ENCODE results near the gene MPI. TPM values are rescaled to one million over a fixed set of nuclear protein-coding genes. Genes with fewer than 3 reads are reported as not detected.

The MPI gene
- total and polyA plus RNA-seq, 2 experiments from 2014 or later: 18.0 to 74.2 TPM

DNA sequence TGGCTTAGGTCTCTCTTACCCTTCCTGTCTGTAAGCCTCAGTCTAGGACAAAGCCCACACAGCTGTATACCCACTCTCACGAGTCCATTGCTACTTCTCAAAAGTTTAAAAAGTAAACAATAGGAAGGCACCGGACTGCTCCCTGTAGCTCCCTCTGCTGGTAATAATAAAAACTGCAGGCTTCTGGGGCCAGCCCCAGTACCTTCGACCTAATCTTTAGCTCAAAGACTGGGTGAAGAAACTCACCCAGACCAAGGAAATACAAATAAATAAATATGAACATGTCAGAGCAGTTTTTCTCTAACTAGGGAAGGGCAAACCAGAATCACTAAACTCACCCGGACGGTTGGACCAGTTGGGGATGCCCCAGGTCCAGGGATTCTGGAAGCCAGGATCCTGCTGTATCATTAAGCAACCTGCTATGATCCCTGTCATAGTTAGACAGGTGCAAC is 11.8 kb downstream of the MPI start:
- TF ChIP-seq JUNB (IDR thresholded peaks at IDR 0.05; ENCODE audit: unreplicated experiment) (no peak), ETS1 (IDR thresholded peaks at IDR 0.05) (no peak)
- TF ChIP-seq, protein P1, sequence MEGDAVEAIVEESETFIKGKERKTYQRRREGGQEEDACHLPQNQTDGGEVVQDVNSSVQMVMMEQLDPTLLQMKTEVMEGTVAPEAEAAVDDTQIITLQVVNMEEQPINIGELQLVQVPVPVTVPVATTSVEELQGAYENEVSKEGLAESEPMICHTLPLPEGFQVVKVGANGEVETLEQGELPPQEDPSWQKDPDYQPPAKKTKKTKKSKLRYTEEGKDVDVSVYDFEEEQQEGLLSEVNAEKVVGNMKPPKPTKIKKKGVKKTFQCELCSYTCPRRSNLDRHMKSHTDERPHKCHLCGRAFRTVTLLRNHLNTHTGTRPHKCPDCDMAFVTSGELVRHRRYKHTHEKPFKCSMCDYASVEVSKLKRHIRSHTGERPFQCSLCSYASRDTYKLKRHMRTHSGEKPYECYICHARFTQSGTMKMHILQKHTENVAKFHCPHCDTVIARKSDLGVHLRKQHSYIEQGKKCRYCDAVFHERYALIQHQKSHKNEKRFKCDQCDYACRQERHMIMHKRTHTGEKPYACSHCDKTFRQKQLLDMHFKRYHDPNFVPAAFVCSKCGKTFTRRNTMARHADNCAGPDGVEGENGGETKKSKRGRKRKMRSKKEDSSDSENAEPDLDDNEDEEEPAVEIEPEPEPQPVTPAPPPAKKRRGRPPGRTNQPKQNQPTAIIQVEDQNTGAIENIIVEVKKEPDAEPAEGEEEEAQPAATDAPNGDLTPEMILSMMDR (conservative IDR thresholded peaks at IDR 0.05; ENCODE audit: low read depth in 2 of 2): peak; percentile 68 to 98
- peaks cover 7% of the 10 kb centered on the region; the same call in 1 of the 2 replicates for H4K20me1 ChIP-seq (replicated peaks; ENCODE audit: insufficient read depth)
- no peak overlapping the region for H3K4me2 ChIP-seq
- H3K36me3 ChIP-seq (ENCODE audit: insufficient read depth): peaks cover 24% of the 10 kb centered on the region
- peaks cover 17% of the 10 kb centered on the region; the same call in 1 of the 2 replicates for H3F3A ChIP-seq (replicated peaks; ENCODE audit: low read depth)
- no peak overlapping the region for H3K4me3 Mint-ChIP-seq
- no peak overlapping the region for H2AFZ ChIP-seq
- no peaks in the 10 kb centered on the region for H3K9me2 ChIP-seq (ENCODE audit: insufficient read depth)
- peaks cover 13% of the 10 kb centered on the region for H3K79me2 ChIP-seq (replicated peaks; ENCODE audit: insufficient read depth)
- no peaks in the 10 kb centered on the region for H3K27me3 ChIP-seq (ENCODE audit: insufficient read depth)
- H3K27me3 Mint-ChIP-seq (ENCODE audit: insufficient read depth, low read depth, poor library complexity): peaks cover 14% of the 10 kb centered on the region
- ATAC-seq: peak; percentile 19
- H3K36me3 Mint-ChIP-seq (ENCODE audit: low read depth): peaks cover 83% of the 10 kb centered on the region
- peaks cover 13% of the 10 kb centered on the region for H3K4me1 Mint-ChIP-seq
- no peak overlapping the region for H3K27ac ChIP-seq (ENCODE audit: low read depth)
- H3K4me1 ChIP-seq (ENCODE audit: insufficient read depth): peaks cover 6% of the 10 kb centered on the region
- H3K4me3 ChIP-seq: no peak overlapping the region
- peak; percentile 64 for DNase-seq (ENCODE audit: low spot score)
- H3K9me3 Mint-ChIP-seq: no peaks in the 10 kb centered on the region
- no peak overlapping the region for H3K27ac Mint-ChIP-seq

- H3K27me3 Mint-ChIP-seq (ENCODE audit: insufficient read depth, low read depth, poor library complexity): peaks cover 13% of the 10 kb centered on the region
- H3K27me3 ChIP-seq (ENCODE audit: insufficient read depth): no peaks in the 10 kb centered on the region
- ATAC-seq (no peak), DNase-seq (ENCODE audit: low spot score) (no peak)
- peaks cover 79% of the 10 kb centered on the region for H3K36me3 Mint-ChIP-seq (ENCODE audit: low read depth)
- H3K9me2 ChIP-seq (ENCODE audit: insufficient read depth): no peaks in the 10 kb centered on the region
- peaks cover 14% of the 10 kb centered on the region for H3K4me1 Mint-ChIP-seq
- no peak overlapping the region for H3K4me2 ChIP-seq
- H3K79me2 ChIP-seq (replicated peaks; ENCODE audit: insufficient read depth): peaks cover 13% of the 10 kb centered on the region
- H3K4me3 ChIP-seq: no peak overlapping the region
- H3K4me1 ChIP-seq (ENCODE audit: insufficient read depth): peaks cover 6% of the 10 kb centered on the region
- H3K4me3 Mint-ChIP-seq: no peak overlapping the region
- H3K27ac ChIP-seq (ENCODE audit: low read depth): no peak overlapping the region
- no peaks in the 10 kb centered on the region for H3K9me3 Mint-ChIP-seq
- H3K27ac Mint-ChIP-seq: no peak overlapping the region
- H3K36me3 ChIP-seq (ENCODE audit: insufficient read depth): peaks cover 24% of the 10 kb centered on the region
- H2AFZ ChIP-seq: no peak overlapping the region
- peaks cover 7% of the 10 kb centered on the region; the same call in 1 of the 2 replicates for H4K20me1 ChIP-seq (replicated peaks; ENCODE audit: insufficient read depth)
- H3F3A ChIP-seq (replicated peaks; ENCODE audit: low read depth): peaks cover 17% of the 10 kb centered on the region; the same call in 1 of the 2 replicates
- TF ChIP-seq JUNB (IDR thresholded peaks at IDR 0.05; ENCODE audit: unreplicated experiment): no peak
- no peak for TF ChIP-seq POLR2AphosphoS5 (IDR thresholded peaks at IDR 0.05; ENCODE audit: low read depth)
- TF ChIP-seq ZNF114 (CRISPR knock-in tag; IDR thresholded peaks at IDR 0.05): no peak
- TF ChIP-seq ETS1 (IDR thresholded peaks at IDR 0.05): no peak
- TF ChIP-seq, protein P2, sequence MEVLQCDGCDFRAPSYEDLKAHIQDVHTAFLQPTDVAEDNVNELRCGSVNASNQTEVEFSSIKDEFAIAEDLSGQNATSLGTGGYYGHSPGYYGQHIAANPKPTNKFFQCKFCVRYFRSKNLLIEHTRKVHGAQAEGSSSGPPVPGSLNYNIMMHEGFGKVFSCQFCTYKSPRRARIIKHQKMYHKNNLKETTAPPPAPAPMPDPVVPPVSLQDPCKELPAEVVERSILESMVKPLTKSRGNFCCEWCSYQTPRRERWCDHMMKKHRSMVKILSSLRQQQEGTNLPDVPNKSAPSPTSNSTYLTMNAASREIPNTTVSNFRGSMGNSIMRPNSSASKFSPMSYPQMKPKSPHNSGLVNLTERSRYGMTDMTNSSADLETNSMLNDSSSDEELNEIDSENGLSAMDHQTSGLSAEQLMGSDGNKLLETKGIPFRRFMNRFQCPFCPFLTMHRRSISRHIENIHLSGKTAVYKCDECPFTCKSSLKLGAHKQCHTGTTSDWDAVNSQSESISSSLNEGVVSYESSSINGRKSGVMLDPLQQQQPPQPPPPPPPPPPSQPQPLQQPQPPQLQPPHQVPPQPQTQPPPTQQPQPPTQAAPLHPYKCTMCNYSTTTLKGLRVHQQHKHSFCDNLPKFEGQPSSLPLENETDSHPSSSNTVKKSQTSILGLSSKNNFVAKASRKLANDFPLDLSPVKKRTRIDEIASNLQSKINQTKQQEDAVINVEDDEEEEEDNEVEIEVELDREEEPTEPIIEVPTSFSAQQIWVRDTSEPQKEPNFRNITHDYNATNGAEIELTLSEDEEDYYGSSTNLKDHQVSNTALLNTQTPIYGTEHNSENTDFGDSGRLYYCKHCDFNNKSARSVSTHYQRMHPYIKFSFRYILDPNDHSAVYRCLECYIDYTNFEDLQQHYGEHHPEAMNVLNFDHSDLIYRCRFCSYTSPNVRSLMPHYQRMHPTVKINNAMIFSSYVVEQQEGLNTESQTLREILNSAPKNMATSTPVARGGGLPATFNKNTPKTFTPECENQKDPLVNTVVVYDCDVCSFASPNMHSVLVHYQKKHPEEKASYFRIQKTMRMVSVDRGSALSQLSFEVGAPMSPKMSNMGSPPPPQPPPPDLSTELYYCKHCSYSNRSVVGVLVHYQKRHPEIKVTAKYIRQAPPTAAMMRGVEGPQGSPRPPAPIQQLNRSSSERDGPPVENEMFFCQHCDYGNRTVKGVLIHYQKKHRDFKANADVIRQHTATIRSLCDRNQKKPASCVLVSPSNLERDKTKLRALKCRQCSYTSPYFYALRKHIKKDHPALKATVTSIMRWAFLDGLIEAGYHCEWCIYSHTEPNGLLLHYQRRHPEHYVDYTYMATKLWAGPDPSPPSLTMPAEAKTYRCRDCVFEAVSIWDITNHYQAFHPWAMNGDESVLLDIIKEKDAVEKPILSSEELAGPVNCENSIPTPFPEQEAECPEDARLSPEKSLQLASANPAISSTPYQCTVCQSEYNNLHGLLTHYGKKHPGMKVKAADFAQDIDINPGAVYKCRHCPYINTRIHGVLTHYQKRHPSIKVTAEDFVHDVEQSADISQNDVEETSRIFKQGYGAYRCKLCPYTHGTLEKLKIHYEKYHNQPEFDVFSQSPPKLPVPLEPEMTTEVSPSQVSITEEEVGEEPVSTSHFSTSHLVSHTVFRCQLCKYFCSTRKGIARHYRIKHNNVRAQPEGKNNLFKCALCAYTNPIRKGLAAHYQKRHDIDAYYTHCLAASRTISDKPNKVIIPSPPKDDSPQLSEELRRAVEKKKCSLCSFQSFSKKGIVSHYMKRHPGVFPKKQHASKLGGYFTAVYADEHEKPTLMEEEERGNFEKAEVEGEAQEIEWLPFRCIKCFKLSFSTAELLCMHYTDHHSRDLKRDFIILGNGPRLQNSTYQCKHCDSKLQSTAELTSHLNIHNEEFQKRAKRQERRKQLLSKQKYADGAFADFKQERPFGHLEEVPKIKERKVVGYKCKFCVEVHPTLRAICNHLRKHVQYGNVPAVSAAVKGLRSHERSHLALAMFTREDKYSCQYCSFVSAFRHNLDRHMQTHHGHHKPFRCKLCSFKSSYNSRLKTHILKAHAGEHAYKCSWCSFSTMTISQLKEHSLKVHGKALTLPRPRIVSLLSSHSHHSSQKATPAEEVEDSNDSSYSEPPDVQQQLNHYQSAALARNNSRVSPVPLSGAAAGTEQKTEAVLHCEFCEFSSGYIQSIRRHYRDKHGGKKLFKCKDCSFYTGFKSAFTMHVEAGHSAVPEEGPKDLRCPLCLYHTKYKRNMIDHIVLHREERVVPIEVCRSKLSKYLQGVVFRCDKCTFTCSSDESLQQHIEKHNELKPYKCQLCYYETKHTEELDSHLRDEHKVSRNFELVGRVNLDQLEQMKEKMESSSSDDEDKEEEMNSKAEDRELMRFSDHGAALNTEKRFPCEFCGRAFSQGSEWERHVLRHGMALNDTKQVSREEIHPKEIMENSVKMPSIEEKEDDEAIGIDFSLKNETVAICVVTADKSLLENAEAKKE (CRISPR knock-in tag; IDR thresholded peaks at IDR 0.05): no peak
- TF ChIP-seq, protein P1 (conservative IDR thresholded peaks at IDR 0.05; ENCODE audit: low read depth in 2 of 2): no peak
Observed at GRCh38 chr15:74902295-74903075, 12.6 kb downstream of the MPI start.

All from GM23338 (cell line).